GM21619 (cell line): Measurements from ENCODE around the gene B4GALNT1.
"Not testable (repeated sequence)": the region's sequence is repeated elsewhere in the genome, so short reads cannot be mapped to it uniquely, and the experiment has no call there.

Experiments used
- ATAC-seq: cut with Tn5 transposase; IDR thresholded peaks from one replicate; pipeline ENCODE4 v1.9.1; 2021; ENCODE audit not compliant: unreplicated experiment

B4GALNT1 gene

GRCh38 chr12:57588951-57589610 is 43.9 kb downstream of the B4GALNT1 start:
- not testable (repeated sequence) for ATAC-seq

- ATAC-seq, result no peak
Measured at GRCh38 chr12:57586832-57587429, 46.1 kb downstream of the B4GALNT1 start.

- ATAC-seq, result no peak
Measured at GRCh38 chr12:57586128-57586527, 46.9 kb downstream of the B4GALNT1 start.

- no peak for ATAC-seq
Measured at GRCh38 chr12:57585156-57585555, 47.8 kb downstream of the B4GALNT1 start.

GRCh38 chr12:57584690-57585089 is 48.3 kb downstream of the B4GALNT1 start:
- ATAC-seq, result no peak

GRCh38 chr12:57584050-57584449 is 49.0 kb downstream of the B4GALNT1 start:
- ATAC-seq, result no peak

- ATAC-seq, result peak; percentile 95
Measured at GRCh38 chr12:57583008-57583831, 49.8 kb downstream of the B4GALNT1 start.

GRCh38 chr12:57582440-57582839 is 50.6 kb downstream of the B4GALNT1 start:
- no peak for ATAC-seq

- no peak for ATAC-seq
Measured at GRCh38 chr12:57581802-57582201, 51.2 kb downstream of the B4GALNT1 start.

- no peak for ATAC-seq
Measured at GRCh38 chr12:57580466-57580795, 52.6 kb downstream of the B4GALNT1 start.

- no peak for ATAC-seq
Measured at GRCh38 chr12:57579677-57580465, 53.1 kb downstream of the B4GALNT1 start.

GRCh38 chr12:57579011-57579410 is 54.0 kb downstream of the B4GALNT1 start:
- ATAC-seq, result no peak

- no peak for ATAC-seq
Measured at GRCh38 chr12:57577981-57578758, 54.8 kb downstream of the B4GALNT1 start.

GRCh38 chr12:57576613-57577160 is 56.3 kb downstream of the B4GALNT1 start:
- no peak for ATAC-seq
